SK-N-SH (cell line): ENCODE measurements around the gene ITGBL1. TPM values are rescaled to one million over a fixed set of nuclear protein-coding genes. Genes with fewer than 3 reads are reported as not detected.

Experiments used
- CTCF ChIA-PET: fragments of 300-600, 350-600 bp; formaldehyde crosslinking; extraction: SDS; loops from one replicate; lab custom pipeline; 2021; lab: Yijun Ruan, JAX
- POLR2A ChIA-PET: fragments of 350-600 bp; sonication (Branson Sonifier 250); formaldehyde crosslinking; extraction: SDS; loops from one replicate; lab custom pipeline; 2020; ENCODE audit warnings: antibody characterized with exemption, inconsistent platforms; lab: Yijun Ruan, JAX
- DNase-seq: peaks from one replicate; pipeline ENCODE4 v3.0.0; 2012
- H2AFZ ChIP-seq: fragments of 200-600 bp; sonication (generic); 2 replicates; pipeline ENCODE4 v1.8.1; 2016; ENCODE audit warnings: antibody characterized with exemption, mild to moderate bottlenecking, low read depth
- H3F3A ChIP-seq: fragments of 200-600 bp; sonication (generic); replicated peaks from 2 replicates; pipeline ENCODE3; 2016; ENCODE audit warnings: antibody characterized with exemption, mild to moderate bottlenecking; ENCODE audit not compliant: insufficient read depth
- H3K27ac ChIP-seq, 2 experiments: fragments of 200-500 bp in 1 of 2; fragments of 200-600 bp in 1 of 2; sonication (Bioruptor generic) in 1 of 2; sonication (generic), shearing (Covaris generic) in 1 of 2; 2 replicates each; pipeline versions ENCODE4 v1.5.1 to v1.6.1; 2014 to 2016; ENCODE audit warnings: low read depth in 2 of 2, inconsistent platforms in 1 of 2, low read length in 1 of 2, mild to moderate bottlenecking in 1 of 2, mixed read lengths in 1 of 2
- H3K27me3 ChIP-seq: fragments of 200-600 bp; sonication (generic), shearing (Covaris generic); 2 replicates; pipeline ENCODE4 v1.6.1; 2016; ENCODE audit warnings: mixed run types; ENCODE audit not compliant: insufficient read depth
- H3K36me3 ChIP-seq, 2 experiments: fragments of 200-500 bp in 1 of 2; fragments of 200-600 bp in 1 of 2; sonication (Bioruptor generic) in 1 of 2; sonication (generic) in 1 of 2; replicated peaks in 1 of 2; 2 replicates each; pipeline versions ENCODE3 to v1.5.1; 2014 to 2016; ENCODE audit warnings: low read length in 1 of 2, mild to moderate bottlenecking in 1 of 2; ENCODE audit not compliant: insufficient read depth in 2 of 2, control insufficient read depth in 1 of 2
- H3K4me1 ChIP-seq, 2 experiments: fragments of 200-500 bp in 1 of 2; fragments of 200-600 bp in 1 of 2; sonication (Bioruptor generic) in 1 of 2; sonication (generic), shearing (Covaris generic) in 1 of 2; 2 replicates each; pipeline versions ENCODE4 v1.5.1 to v1.6.1; 2014 to 2016; ENCODE audit warnings: low read depth in 1 of 2, low read length in 1 of 2, mixed run types in 1 of 2; ENCODE audit not compliant: insufficient read depth in 2 of 2, control insufficient read depth in 1 of 2
- H3K4me2 ChIP-seq: fragments of 200-600 bp; sonication (generic), shearing (Covaris generic); 2 replicates; pipeline ENCODE4 v1.6.1; 2017; ENCODE audit warnings: mixed run types
- H3K4me3 ChIP-seq, 2 experiments: fragments of 200-500 bp in 1 of 2; fragments of 200-600 bp in 1 of 2; sonication (Bioruptor generic) in 1 of 2; sonication (generic), shearing (Covaris generic) in 1 of 2; 2 replicates each; pipeline versions ENCODE4 v1.5.1 to v1.8.1; 2014 to 2016; ENCODE audit warnings: low read depth in 2 of 2, inconsistent platforms in 1 of 2, low read length in 1 of 2, mild to moderate bottlenecking in 1 of 2, mixed read lengths in 1 of 2, moderate library complexity in 1 of 2
- H3K79me2 ChIP-seq: fragments of 200-600 bp; sonication (generic); 2 replicates; pipeline ENCODE4 v1.8.1; 2017; ENCODE audit warnings: mild to moderate bottlenecking; ENCODE audit not compliant: insufficient read depth
- H3K9ac ChIP-seq: fragments of 200-600 bp; sonication (generic); 2 replicates; pipeline ENCODE4 v1.6.1; 2017; ENCODE audit warnings: mixed run types
- H3K9me2 ChIP-seq: fragments of 200-600 bp; sonication (generic); 2 replicates; pipeline ENCODE4 v1.6.1; 2017; ENCODE audit warnings: mixed run types
- H3K9me3 ChIP-seq: fragments of 200-600 bp; sonication (generic); 2 replicates; pipeline ENCODE4 v1.6.1; 2017; ENCODE audit warnings: mixed run types, mild to moderate bottlenecking, moderate library complexity
- H4K20me1 ChIP-seq: fragments of 200-600 bp; sonication (generic); 2 replicates; pipeline ENCODE4 v1.6.1; 2017; ENCODE audit warnings: mild to moderate bottlenecking, mixed run types; ENCODE audit not compliant: insufficient read depth
- EP300 ChIP-seq, 2 experiments: IDR thresholded peaks; 2 replicates each; pipeline versions ENCODE4 v1.4.0 to v1.6.1; 2012; ENCODE audit warnings: borderline replicate concordance in 1 of 2, low read depth in 1 of 2, low read length in 1 of 2
- EZH2phosphoT487 ChIP-seq: fragments of 200-600 bp; sonication (generic); IDR thresholded peaks from 2 replicates; pipeline ENCODE4 v1.6.1; 2017; ENCODE audit warnings: low read depth, mixed run types, mild to moderate bottlenecking, antibody characterized with exemption, moderate library complexity, borderline replicate concordance
- FOSL2 ChIP-seq: IDR thresholded peaks from 2 replicates; pipeline ENCODE4 v1.4.0; 2012; ENCODE audit warnings: low read depth, mild to moderate bottlenecking, moderate library complexity, borderline replicate concordance
- FOXM1 ChIP-seq: IDR thresholded peaks from 2 replicates; pipeline ENCODE4 v1.4.0; 2012; ENCODE audit warnings: low read depth, mild to moderate bottlenecking
- GABPA ChIP-seq: IDR thresholded peaks from 2 replicates; pipeline ENCODE4 v1.4.0; 2012; ENCODE audit warnings: low read depth, mild to moderate bottlenecking
- GATA2 ChIP-seq: sonication (generic); formaldehyde crosslinking; IDR thresholded peaks from 2 replicates; pipeline ENCODE4 v1.5.0; 2020; ENCODE audit warnings: mild to moderate bottlenecking, missing genetic modification reagents
- JUND ChIP-seq: IDR thresholded peaks from 2 replicates; pipeline ENCODE4 v1.4.0; 2012
- MXI1 ChIP-seq: IDR thresholded peaks from 2 replicates; pipeline ENCODE4 v1.6.1; 2012; ENCODE audit warnings: mild to moderate bottlenecking, low read depth, low read length, improper control_type of control experiment
- NFIC ChIP-seq: IDR thresholded peaks from 2 replicates; pipeline ENCODE4 v1.4.0; 2012; ENCODE audit warnings: borderline replicate concordance
- NRF1 ChIP-seq: IDR thresholded peaks from 2 replicates; pipeline ENCODE4 v1.6.1; 2012; ENCODE audit warnings: low read depth, mild to moderate bottlenecking, low read length
- RFX5 ChIP-seq: IDR thresholded peaks from 2 replicates; pipeline ENCODE4 v1.6.1; 2012; ENCODE audit warnings: mild to moderate bottlenecking, improper control_type of control experiment, low read length
- RXRA ChIP-seq: IDR thresholded peaks from 2 replicates; pipeline ENCODE4 v1.4.0; 2012; ENCODE audit warnings: low read depth, mild to moderate bottlenecking, borderline replicate concordance
- SMC3 ChIP-seq: IDR thresholded peaks from 2 replicates; pipeline ENCODE4 v1.6.1; 2012; ENCODE audit warnings: low read depth, low read length, improper control_type of control experiment
- TAF1 ChIP-seq: IDR thresholded peaks from 2 replicates; pipeline ENCODE4 v1.6.1; 2012; ENCODE audit warnings: low read depth, mild to moderate bottlenecking, low read length, moderate library complexity, borderline replicate concordance
- TCF12 ChIP-seq: IDR thresholded peaks from 2 replicates; pipeline ENCODE4 v1.4.0; 2012
- YY1 ChIP-seq: IDR thresholded peaks from 2 replicates; pipeline ENCODE4 v1.4.0; 2012; ENCODE audit warnings: low read depth, mild to moderate bottlenecking
- WGBS: methylation state at CpG from one replicate; pipeline ENCODE4 v1.1.6; 2017; ENCODE audit warnings: low lambda C conversion rate; 5-methylcytosine and 5-hydroxymethylcytosine counted together
- polyA plus RNA-seq, 3 experiments: library from polyadenylated mRNA; depleted of rRNA; stranded (reverse); fragments of >200 nt; gene quantifications; 2 replicates each; pipeline ENCODE4 v1.2.3, GENCODE V29; 2012
- TF ChIP-seq, protein P1 (sequence below): IDR thresholded peaks from 2 replicates; pipeline ENCODE4 v1.4.0; 2012; ENCODE audit warnings: low read depth, borderline replicate concordance
- TF ChIP-seq, protein P2 (sequence below): IDR thresholded peaks from 2 replicates; pipeline ENCODE4; 2012
- TF ChIP-seq, protein P3 (sequence below): IDR thresholded peaks from 2 replicates; pipeline ENCODE4 v1.4.0; 2012; ENCODE audit warnings: low read depth

The ITGBL1 gene
- polyA plus RNA-seq, 1 of the 3 experiments (the other 2 are of a cell fraction): 78.7 TPM

DNA sequence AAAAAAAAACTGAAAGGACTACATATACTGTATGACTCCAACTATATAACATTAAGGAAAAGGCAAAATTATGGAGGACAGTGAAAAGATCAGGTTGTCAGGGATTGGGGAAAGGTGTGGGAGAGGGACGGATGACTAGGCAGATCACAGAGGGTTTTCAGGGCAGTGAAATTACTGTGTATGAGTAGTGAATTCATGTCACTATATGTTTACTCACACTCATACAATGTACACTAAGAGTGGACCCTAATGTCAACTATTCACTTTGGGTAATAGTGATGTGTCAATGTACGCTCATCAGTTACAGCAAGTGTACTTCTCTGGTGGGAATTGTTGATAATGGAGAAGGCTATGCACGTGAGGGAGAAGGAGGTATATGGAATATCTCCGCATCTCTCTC lies 144.3 kb downstream of the ITGBL1 start:
- H3K4me1 ChIP-seq: no peaks in the 10 kb centered on the region
- no peak overlapping the region for H3K27ac ChIP-seq
- no peaks in the 10 kb centered on the region for H3K9me2 ChIP-seq
- WGBS: 90% methylated on average over 4 of the region's 4 CpGs
- H3K9me3 ChIP-seq: no peaks in the 10 kb centered on the region; the same call in 1 of the 2 replicates
- TF ChIP-seq, protein P1, sequence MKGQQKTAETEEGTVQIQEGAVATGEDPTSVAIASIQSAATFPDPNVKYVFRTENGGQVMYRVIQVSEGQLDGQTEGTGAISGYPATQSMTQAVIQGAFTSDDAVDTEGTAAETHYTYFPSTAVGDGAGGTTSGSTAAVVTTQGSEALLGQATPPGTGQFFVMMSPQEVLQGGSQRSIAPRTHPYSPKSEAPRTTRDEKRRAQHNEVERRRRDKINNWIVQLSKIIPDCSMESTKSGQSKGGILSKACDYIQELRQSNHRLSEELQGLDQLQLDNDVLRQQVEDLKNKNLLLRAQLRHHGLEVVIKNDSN: no peak
- TF ChIP-seq GABPA (no peak), TAF1 (no peak), FOSL2 (no peak), JUND (no peak)
- TF ChIP-seq, protein P2, sequence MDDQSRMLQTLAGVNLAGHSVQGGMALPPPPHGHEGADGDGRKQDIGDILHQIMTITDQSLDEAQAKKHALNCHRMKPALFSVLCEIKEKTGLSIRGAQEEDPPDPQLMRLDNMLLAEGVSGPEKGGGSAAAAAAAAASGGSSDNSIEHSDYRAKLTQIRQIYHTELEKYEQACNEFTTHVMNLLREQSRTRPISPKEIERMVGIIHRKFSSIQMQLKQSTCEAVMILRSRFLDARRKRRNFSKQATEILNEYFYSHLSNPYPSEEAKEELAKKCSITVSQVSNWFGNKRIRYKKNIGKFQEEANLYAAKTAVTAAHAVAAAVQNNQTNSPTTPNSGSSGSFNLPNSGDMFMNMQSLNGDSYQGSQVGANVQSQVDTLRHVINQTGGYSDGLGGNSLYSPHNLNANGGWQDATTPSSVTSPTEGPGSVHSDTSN: no peak
- peaks cover 7% of the 10 kb centered on the region for H3K79me2 ChIP-seq
- H2AFZ ChIP-seq: no peak overlapping the region
- no peak overlapping the region for H3K9ac ChIP-seq
- no peaks in the 10 kb centered on the region for H3K27me3 ChIP-seq
- no peak for DNase-seq
- POLR2A ChIA-PET: no interaction called here
- H3K4me2 ChIP-seq: no peak overlapping the region
- H3K4me3 ChIP-seq: no peak overlapping the region
- CTCF ChIA-PET: no interaction called here
- peaks cover 6% of the 10 kb centered on the region for H3F3A ChIP-seq
- H3K36me3 ChIP-seq: peaks cover under 1 to 48% of the 10 kb centered on the region in 2 experiments
- H4K20me1 ChIP-seq: no peaks in the 10 kb centered on the region

DNA sequence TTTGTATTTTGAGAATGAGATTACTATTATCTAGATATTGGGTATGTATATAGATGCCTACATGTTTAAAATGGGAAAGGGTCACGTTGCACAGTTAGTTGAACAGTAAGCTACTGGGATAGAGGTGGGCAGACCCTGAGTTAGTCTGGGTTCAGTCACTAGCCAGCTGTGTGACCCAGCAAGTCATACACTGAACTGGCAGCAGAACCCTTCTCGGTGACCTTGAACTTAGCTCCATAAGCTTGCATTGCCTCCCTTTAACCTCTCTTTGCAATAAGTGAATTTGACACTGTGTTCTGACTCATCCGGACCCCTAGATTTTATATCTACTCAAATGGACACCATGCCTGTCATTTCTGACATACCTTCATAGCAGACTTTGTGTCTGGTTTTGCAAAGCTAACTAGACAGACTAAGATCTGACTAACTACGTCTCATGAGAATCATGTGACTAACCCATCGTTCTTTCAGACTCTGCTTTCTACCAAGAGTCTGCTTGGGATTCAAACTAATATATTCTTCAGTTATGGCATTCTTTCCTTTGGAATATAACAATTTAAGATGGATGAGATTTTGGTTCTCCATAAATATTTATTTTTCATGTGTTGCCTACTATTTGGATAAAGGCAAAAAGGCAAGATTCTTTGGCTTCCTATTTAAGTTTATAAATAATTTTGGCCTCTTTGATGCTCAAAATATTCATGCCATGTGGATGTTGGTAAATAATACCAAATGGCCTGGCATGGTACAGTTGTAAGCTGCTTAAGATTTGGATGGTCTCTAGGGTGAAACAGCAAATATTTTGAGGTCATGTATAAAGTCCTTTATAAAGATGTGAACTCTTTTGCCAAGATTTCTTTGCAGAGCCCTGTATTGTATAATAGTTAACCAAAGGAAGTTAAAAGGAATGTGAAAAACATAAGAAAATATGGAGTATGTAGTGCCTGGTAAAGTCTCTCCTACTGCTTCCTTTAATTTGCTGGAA lies 159.3 kb downstream of the ITGBL1 start:
- H3K4me2 ChIP-seq: no peak overlapping the region
- H3K4me1 ChIP-seq: no peaks in the 10 kb centered on the region
- H4K20me1 ChIP-seq: no peaks in the 10 kb centered on the region
- no peak for DNase-seq
- 0 out of 2 replicates have a peak, but pooled peaks cover 2% of the 10 kb centered on the region for H3K9me2 ChIP-seq
- peaks cover 9% of the 10 kb centered on the region; the same call in 1 of the 2 replicates for H3K79me2 ChIP-seq
- H3K27me3 ChIP-seq: no peaks in the 10 kb centered on the region
- 69% methylated on average over 5 of the region's 5 CpGs for WGBS
- ChIA-PET POLR2A (no interaction called here), CTCF (no interaction called here)
- no peaks in the 10 kb centered on the region for H3K9me3 ChIP-seq
- H3F3A ChIP-seq: peaks cover 15% of the 10 kb centered on the region
- no peak overlapping the region; a peak in 1 of 4 replicates for H3K27ac ChIP-seq
- TF ChIP-seq RFX5 (no peak), EZH2phosphoT487 (no peak), FOSL2 (0 out of 2 replicates have a peak, but pooled peaks have one; percentile 10), TCF12 (no peak), TAF1 (no peak), MXI1 (no peak), RXRA (no peak), FOXM1 (no peak), NFIC (no peak), GATA2 (CRISPR knock-in tag) (no peak), YY1 (no peak), SMC3 (no peak), NRF1 (no peak), EP300 (IDR thresholded peaks at IDR 0.05; ENCODE audit: borderline replicate concordance in 1 of 2, low read depth in 1 of 2, low read length in 1 of 2) (no peak)
- TF ChIP-seq, protein P3, sequence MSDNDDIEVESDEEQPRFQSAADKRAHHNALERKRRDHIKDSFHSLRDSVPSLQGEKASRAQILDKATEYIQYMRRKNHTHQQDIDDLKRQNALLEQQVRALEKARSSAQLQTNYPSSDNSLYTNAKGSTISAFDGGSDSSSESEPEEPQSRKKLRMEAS: no peak
- TF ChIP-seq, protein P1: peak; percentile 41; the same call in 1 of the 2 replicates
- H2AFZ ChIP-seq: no peak overlapping the region
- H3K9ac ChIP-seq: no peak overlapping the region
- no peak overlapping the region for H3K4me3 ChIP-seq
- peaks cover 0 to 45% of the 10 kb centered on the region in 2 experiments for H3K36me3 ChIP-seq
